Natural killer cell treated with Interleukin-12 subunit alpha and Interleukin-12 subunit beta and Interleukin-15 and Interleukin-18, amount 100 ng/mL, for 72 hours (primary cell): ENCODE results near the gene PDE6B. TPM values are rescaled to one million over a fixed set of nuclear protein-coding genes. Genes with fewer than 3 reads are reported as not detected.

Experiments
- ATAC-seq, 2 donors: fragments of 150-1000 bp; cut with Tn5 transposase in 1 of 2; sonication (Bioruptor Pico), chemical (Tn5 transposase) in 1 of 2; 2 replicates each; pipeline ENCODE4 v1.10.0; 2021
- DNase-seq: peaks from one replicate; pipeline ENCODE4 v3.0.0; 2022; ENCODE audit warnings: low spot score
- H3K27ac Mint-ChIP-seq, 2 donors: 1 replicate in 1 of 2; 2 replicates in 1 of 2; pipeline ENCODE4 v1.8.0; 2022; ENCODE audit warnings: mixed read lengths in 2 of 2, mild to moderate bottlenecking in 1 of 2, moderate library complexity in 1 of 2
- H3K27me3 Mint-ChIP-seq, 2 donors: 1 replicate in 1 of 2; 2 replicates in 1 of 2; pipeline ENCODE4 v1.8.0; 2022; ENCODE audit warnings: mixed read lengths in 2 of 2
- H3K36me3 Mint-ChIP-seq: one replicate; pipeline ENCODE4 v1.8.0; 2022; ENCODE audit warnings: mixed read lengths
- H3K4me1 Mint-ChIP-seq, 2 donors: 1 replicate in 1 of 2; 2 replicates in 1 of 2; pipeline ENCODE4 v1.8.0; 2022; ENCODE audit warnings: low read depth in 2 of 2, mixed read lengths in 2 of 2, mild to moderate bottlenecking in 1 of 2
- H3K4me3 Mint-ChIP-seq: one replicate; pipeline ENCODE4 v1.8.0; 2022; ENCODE audit warnings: mixed read lengths
- H3K9me3 Mint-ChIP-seq: 2 replicates; pipeline ENCODE4 v1.8.0; 2022; ENCODE audit warnings: mixed read lengths
- total RNA-seq, 2 donors: library from RNA; stranded (reverse); gene quantifications; one replicate each; pipeline ENCODE4 v1.2.3, GENCODE V29; 2022

Gene PDE6B
- total RNA-seq, 2 donors from 2014 or later = 14.1 to 14.8 TPM

GRCh38 chr4:648579-649292, 23.4 kb downstream of the PDE6B start:
- no peak overlapping the region for H3K4me3 Mint-ChIP-seq

GRCh38 chr4:649293-649625, 23.9 kb downstream of the PDE6B start:
- no peak for DNase-seq
- H3K36me3 Mint-ChIP-seq = no peaks in the 10 kb centered on the region
- ATAC-seq = no peak
- no peak overlapping the region for H3K27ac Mint-ChIP-seq
- H3K4me1 Mint-ChIP-seq = no peaks in the 10 kb centered on the region
- no peaks in the 10 kb centered on the region for H3K9me3 Mint-ChIP-seq
- H3K4me3 Mint-ChIP-seq = no peak overlapping the region
- H3K27me3 Mint-ChIP-seq = peaks cover 13 to 16% of the 10 kb centered on the region in 2 donors

More at GRCh38 chr4:648579-649292, 23.4 kb downstream of the PDE6B start:
- Mint-ChIP-seq H3K27ac (no peak overlapping the region), H3K4me1 (no peaks in the 10 kb centered on the region), H3K9me3 (no peaks in the 10 kb centered on the region), H3K36me3 (no peaks in the 10 kb centered on the region), H3K27me3 (peaks cover 13 to 16% of the 10 kb centered on the region in 2 donors)
- ATAC-seq = no peak
- DNase-seq = no peak

GRCh38 chr4:649751-650310, 24.5 kb downstream of the PDE6B start:
- DNase-seq (no peak), ATAC-seq (no peak)
- H3K36me3 Mint-ChIP-seq = no peaks in the 10 kb centered on the region
- peaks cover 13 to 16% of the 10 kb centered on the region in 2 donors for H3K27me3 Mint-ChIP-seq
- H3K4me1 Mint-ChIP-seq = no peaks in the 10 kb centered on the region
- H3K27ac Mint-ChIP-seq = no peak overlapping the region
- no peaks in the 10 kb centered on the region for H3K9me3 Mint-ChIP-seq
- no peak overlapping the region for H3K4me3 Mint-ChIP-seq

- Mint-ChIP-seq H3K27ac (no peak overlapping the region), H3K4me3 (no peak overlapping the region), H3K36me3 (no peaks in the 10 kb centered on the region), H3K27me3 (peaks cover 13 to 14% of the 10 kb centered on the region in 2 donors), H3K9me3 (no peaks in the 10 kb centered on the region), H3K4me1 (no peaks in the 10 kb centered on the region)
- DNase-seq (no peak), ATAC-seq (no peak)
Observed at GRCh38 chr4:650461-650860, 25.1 kb downstream of the PDE6B start.

GRCh38 chr4:650951-651883, 25.8 kb downstream of the PDE6B start:
- Mint-ChIP-seq H3K36me3 (no peaks in the 10 kb centered on the region), H3K27ac (no peak overlapping the region), H3K9me3 (no peaks in the 10 kb centered on the region), H3K4me3 (no peak overlapping the region), H3K27me3 (peaks cover 5 to 6% of the 10 kb centered on the region in 2 donors), H3K4me1 (no peaks in the 10 kb centered on the region)
- DNase-seq (no peak), ATAC-seq (no peak)

- no peaks in the 10 kb centered on the region for H3K36me3 Mint-ChIP-seq
- H3K27me3 Mint-ChIP-seq = no peaks in the 10 kb centered on the region
- no peak overlapping the region for H3K4me3 Mint-ChIP-seq
- ATAC-seq = no peak
- no peaks in the 10 kb centered on the region for H3K9me3 Mint-ChIP-seq
- H3K27ac Mint-ChIP-seq = no peak overlapping the region
- peaks cover 0 to 3% of the 10 kb centered on the region in 2 donors for H3K4me1 Mint-ChIP-seq
- no peak for DNase-seq
Observed at GRCh38 chr4:651884-652642, 26.7 kb downstream of the PDE6B start.

- ATAC-seq (no peak), DNase-seq (no peak)
- Mint-ChIP-seq H3K27me3 (no peaks in the 10 kb centered on the region), H3K4me3 (no peak overlapping the region), H3K36me3 (no peaks in the 10 kb centered on the region), H3K4me1 (peaks cover 0 to 3% of the 10 kb centered on the region in 2 donors), H3K9me3 (no peaks in the 10 kb centered on the region), H3K27ac (no peak overlapping the region)
Observed at GRCh38 chr4:653080-653821, 27.9 kb downstream of the PDE6B start.

GRCh38 chr4:653831-654502, 28.6 kb downstream of the PDE6B start:
- no peaks in the 10 kb centered on the region for H3K36me3 Mint-ChIP-seq
- no peak overlapping the region for H3K4me3 Mint-ChIP-seq
- H3K4me1 Mint-ChIP-seq = peaks cover 0 to 3% of the 10 kb centered on the region in 2 donors
- H3K27ac Mint-ChIP-seq = no peak overlapping the region
- H3K27me3 Mint-ChIP-seq = no peaks in the 10 kb centered on the region
- DNase-seq (no peak), ATAC-seq (no peak)
- no peaks in the 10 kb centered on the region for H3K9me3 Mint-ChIP-seq

GRCh38 chr4:654503-654845, 29.1 kb downstream of the PDE6B start:
- Mint-ChIP-seq H3K9me3 (no peaks in the 10 kb centered on the region), H3K4me1 (peaks cover 0 to 3% of the 10 kb centered on the region in 2 donors)
- no peak for ATAC-seq

GRCh38 chr4:654871-655463, 29.6 kb downstream of the PDE6B start:
- H3K27me3 Mint-ChIP-seq = no peaks in the 10 kb centered on the region
- no peak overlapping the region for H3K4me3 Mint-ChIP-seq
- no peak overlapping the region for H3K27ac Mint-ChIP-seq
- ATAC-seq = no peak
- H3K4me1 Mint-ChIP-seq = peaks cover 0 to 3% of the 10 kb centered on the region in 2 donors
- no peak for DNase-seq
- H3K9me3 Mint-ChIP-seq = no peaks in the 10 kb centered on the region
- no peaks in the 10 kb centered on the region for H3K36me3 Mint-ChIP-seq

More at GRCh38 chr4:654503-654845, 29.1 kb downstream of the PDE6B start:
- no peak for DNase-seq
- no peak overlapping the region for H3K4me3 Mint-ChIP-seq
- no peaks in the 10 kb centered on the region for H3K36me3 Mint-ChIP-seq
- H3K27ac Mint-ChIP-seq = no peak overlapping the region
- H3K27me3 Mint-ChIP-seq = no peaks in the 10 kb centered on the region

GRCh38 chr4:655464-656151, 30.2 kb downstream of the PDE6B start:
- ATAC-seq = no peak
- H3K27ac Mint-ChIP-seq = no peak overlapping the region
- H3K4me3 Mint-ChIP-seq = no peak overlapping the region
- H3K9me3 Mint-ChIP-seq = no peaks in the 10 kb centered on the region
- no peaks in the 10 kb centered on the region for H3K36me3 Mint-ChIP-seq
- DNase-seq = no peak
- no peaks in the 10 kb centered on the region for H3K27me3 Mint-ChIP-seq
- peaks cover 0 to 3% of the 10 kb centered on the region in 2 donors for H3K4me1 Mint-ChIP-seq
